Stimulated activated naive CD8-positive, alpha-beta T cell treated with anti-CD3 and anti-CD28 coated beads, Interleukin-15, Interleukin-2, amounts not matched to agents 100 U/mL and 50 U/mL, for 24 hours (primary cell): ENCODE results near the gene KCNIP4.

Experiments used
- ATAC-seq: fragments of 150-1000 bp; cut with Tn5 transposase; one replicate; pipeline ENCODE4 v1.10.0; 2021
- DNase-seq: peaks from one replicate; pipeline ENCODE4 v3.0.0; 2021

The KCNIP4 gene

GRCh38 chr4:21901281-21901680 lies 47.3 kb downstream of the KCNIP4 start:
- no peak for DNase-seq
- no peak for ATAC-seq

GRCh38 chr4:21900211-21900610 lies 48.4 kb downstream of the KCNIP4 start:
- ATAC-seq, result no peak
- no peak for DNase-seq

GRCh38 chr4:21898101-21898500 lies 50.5 kb downstream of the KCNIP4 start:
- DNase-seq, result no peak

GRCh38 chr4:21896767-21897166 lies 51.8 kb downstream of the KCNIP4 start:
- ATAC-seq (no peak), DNase-seq (no peak)

More at GRCh38 chr4:21898101-21898500, 50.5 kb downstream of the KCNIP4 start:
- ATAC-seq, result no peak

GRCh38 chr4:21893136-21893535 lies 55.4 kb downstream of the KCNIP4 start:
- ATAC-seq, result no peak
- no peak for DNase-seq

- DNase-seq (no peak), ATAC-seq (no peak)
Observed at GRCh38 chr4:21890231-21890630, 58.3 kb downstream of the KCNIP4 start.

- peak; percentile 63 for ATAC-seq
- DNase-seq, result no peak
Observed at GRCh38 chr4:21888195-21888976, 60.2 kb downstream of the KCNIP4 start.

GRCh38 chr4:21887481-21887880 lies 61.1 kb downstream of the KCNIP4 start:
- DNase-seq, result no peak

GRCh38 chr4:21885770-21886169 lies 62.8 kb downstream of the KCNIP4 start:
- ATAC-seq (no peak), DNase-seq (no peak)

More at GRCh38 chr4:21887481-21887880, 61.1 kb downstream of the KCNIP4 start:
- no peak for ATAC-seq

- no peak for DNase-seq
Observed at GRCh38 chr4:21885241-21885640, 63.3 kb downstream of the KCNIP4 start.

GRCh38 chr4:21884615-21885014 lies 64.0 kb downstream of the KCNIP4 start:
- DNase-seq (no peak), ATAC-seq (no peak)

More at GRCh38 chr4:21885241-21885640, 63.3 kb downstream of the KCNIP4 start:
- no peak for ATAC-seq

- ATAC-seq (peak; percentile 52), DNase-seq (no peak)
Observed at GRCh38 chr4:21882051-21882839, 66.3 kb downstream of the KCNIP4 start.

GRCh38 chr4:21879187-21879586 lies 69.4 kb downstream of the KCNIP4 start:
- ATAC-seq (no peak), DNase-seq (no peak)

GRCh38 chr4:21876711-21877110 lies 71.9 kb downstream of the KCNIP4 start:
- DNase-seq (no peak), ATAC-seq (no peak)

GRCh38 chr4:21873145-21873544 lies 75.4 kb downstream of the KCNIP4 start:
- DNase-seq (no peak), ATAC-seq (no peak)

- no peak for DNase-seq
- ATAC-seq, result no peak
Observed at GRCh38 chr4:21872101-21872500, 76.5 kb downstream of the KCNIP4 start.

- DNase-seq (no peak), ATAC-seq (no peak)
Observed at GRCh38 chr4:21869978-21870745, 78.4 kb downstream of the KCNIP4 start.

GRCh38 chr4:21864686-21865085 lies 83.9 kb downstream of the KCNIP4 start:
- ATAC-seq (no peak), DNase-seq (no peak)

- no peak for DNase-seq
- ATAC-seq, result no peak
Observed at GRCh38 chr4:21862917-21863316, 85.7 kb downstream of the KCNIP4 start.

GRCh38 chr4:21858971-21859370 lies 89.6 kb downstream of the KCNIP4 start:
- DNase-seq, result no peak
- ATAC-seq, result no peak

GRCh38 chr4:21856754-21857153 lies 91.8 kb downstream of the KCNIP4 start:
- DNase-seq (no peak), ATAC-seq (no peak)

- no peak for ATAC-seq
- no peak for DNase-seq
Observed at GRCh38 chr4:21856301-21856700, 92.3 kb downstream of the KCNIP4 start.

- no peak for DNase-seq
- no peak for ATAC-seq
Observed at GRCh38 chr4:21849077-21849476, 99.5 kb downstream of the KCNIP4 start.
